Central memory CD8-positive, alpha-beta T cell (primary cell): ENCODE results near the gene CCN6.

Experiments used
- ATAC-seq: fragments of 150-1000 bp; cut with Tn5 transposase; replicated peaks from 2 replicates; pipeline ENCODE4 v1.10.0; 2022; ENCODE audit warnings: mild to moderate bottlenecking, moderate FRiP score, moderate number of reproducible peaks; ENCODE audit not compliant: poor library complexity, severe bottlenecking; ENCODE audit errors: extremely low read depth
- DNase-seq, 2 donors: peaks; one replicate each; pipeline ENCODE4 v3.0.0; 2021; ENCODE audit warnings: low spot score in 2 of 2
- H3K27ac Mint-ChIP-seq: one replicate; pipeline ENCODE4 v1.8.0; 2022; ENCODE audit warnings: low read depth, mild to moderate bottlenecking, moderate library complexity, mixed read lengths
- H3K27me3 Mint-ChIP-seq: one replicate; pipeline ENCODE4 v1.8.0; 2022; ENCODE audit warnings: mixed read lengths
- H3K36me3 Mint-ChIP-seq: one replicate; pipeline ENCODE4 v1.8.0; 2022; ENCODE audit warnings: mild to moderate bottlenecking, moderate library complexity, mixed read lengths; ENCODE audit not compliant: insufficient read depth
- H3K4me1 Mint-ChIP-seq: one replicate; pipeline ENCODE4 v1.8.0; 2022; ENCODE audit warnings: mixed read lengths
- H3K4me3 Mint-ChIP-seq: one replicate; pipeline ENCODE4 v1.8.0; 2022; ENCODE audit warnings: mild to moderate bottlenecking, moderate library complexity, mixed read lengths
- H3K9me3 Mint-ChIP-seq: one replicate; pipeline ENCODE4 v1.8.0; 2022; ENCODE audit warnings: mixed read lengths

Gene CCN6

DNA sequence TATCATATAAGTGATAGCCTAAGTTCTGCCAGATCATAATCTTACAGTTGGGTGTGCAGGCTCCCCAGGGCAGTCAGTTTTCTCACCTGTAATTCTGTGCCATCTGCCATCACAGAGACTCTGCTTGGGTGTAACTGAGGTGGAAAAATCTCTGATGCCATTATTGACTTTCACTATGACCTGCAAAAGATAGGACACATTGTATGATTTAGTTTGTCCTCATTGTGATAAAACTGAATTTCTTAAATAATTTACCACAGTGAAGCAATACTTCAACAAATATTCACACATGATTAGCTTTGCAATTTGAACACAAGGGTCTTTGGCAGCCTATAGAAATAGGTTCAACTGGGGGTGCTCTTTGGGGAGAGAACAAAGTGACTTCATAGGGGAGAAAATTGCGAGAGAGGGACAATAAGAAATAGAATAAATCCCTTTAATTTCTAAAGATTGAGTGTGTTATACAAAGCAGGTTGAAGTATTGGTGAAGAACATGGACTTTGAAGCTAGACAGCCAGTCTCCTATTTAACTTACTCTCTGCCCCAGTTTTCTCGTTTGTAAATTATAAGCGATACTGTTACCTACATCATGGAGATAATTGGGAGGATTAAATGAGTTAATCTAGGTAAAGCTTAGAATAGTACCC lies 60.8 kb downstream of the CCN6 start:
- no peak for ATAC-seq
- DNase-seq: no peak
- peaks cover 40% of the 10 kb centered on the region for H3K27me3 Mint-ChIP-seq
- no peaks in the 10 kb centered on the region for H3K9me3 Mint-ChIP-seq
- H3K4me1 Mint-ChIP-seq: no peaks in the 10 kb centered on the region
- H3K4me3 Mint-ChIP-seq: no peak overlapping the region
- H3K36me3 Mint-ChIP-seq: no peaks in the 10 kb centered on the region
- H3K27ac Mint-ChIP-seq: no peak overlapping the region

DNA sequence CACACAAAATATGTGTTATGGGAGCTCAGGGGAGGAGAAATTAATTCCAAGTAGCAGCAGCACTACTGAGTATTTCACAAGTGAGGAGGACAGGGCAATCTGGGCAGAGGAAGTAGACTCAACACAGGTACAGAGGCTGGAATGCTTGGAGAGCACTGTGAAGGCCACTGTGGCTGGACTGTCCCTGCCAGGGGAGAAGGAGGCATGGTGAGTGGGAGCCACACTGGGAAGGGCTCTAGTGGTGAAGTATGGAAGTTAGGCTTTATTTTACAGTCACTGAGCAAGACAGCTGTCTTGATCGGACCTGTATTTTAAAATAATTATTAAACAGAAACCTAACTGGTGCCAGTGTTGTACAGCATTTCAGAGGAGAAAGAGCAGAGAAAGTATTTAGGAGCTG lies 62.3 kb downstream of the CCN6 start:
- H3K27me3 Mint-ChIP-seq: peaks cover 50% of the 10 kb centered on the region
- no peaks in the 10 kb centered on the region for H3K36me3 Mint-ChIP-seq
- no peak overlapping the region for H3K27ac Mint-ChIP-seq
- no peak for DNase-seq
- H3K9me3 Mint-ChIP-seq: no peaks in the 10 kb centered on the region
- no peak overlapping the region for H3K4me3 Mint-ChIP-seq
- no peak for ATAC-seq
- H3K4me1 Mint-ChIP-seq: no peaks in the 10 kb centered on the region

GRCh38 chr6:112117554-112117953 lies 63.6 kb downstream of the CCN6 start:
- ATAC-seq (no peak), DNase-seq (no peak)
- no peaks in the 10 kb centered on the region for H3K36me3 Mint-ChIP-seq
- no peak overlapping the region for H3K4me3 Mint-ChIP-seq
- H3K9me3 Mint-ChIP-seq: no peaks in the 10 kb centered on the region
- H3K4me1 Mint-ChIP-seq: no peaks in the 10 kb centered on the region
- H3K27ac Mint-ChIP-seq: no peak overlapping the region
- H3K27me3 Mint-ChIP-seq: peaks cover 57% of the 10 kb centered on the region

DNA sequence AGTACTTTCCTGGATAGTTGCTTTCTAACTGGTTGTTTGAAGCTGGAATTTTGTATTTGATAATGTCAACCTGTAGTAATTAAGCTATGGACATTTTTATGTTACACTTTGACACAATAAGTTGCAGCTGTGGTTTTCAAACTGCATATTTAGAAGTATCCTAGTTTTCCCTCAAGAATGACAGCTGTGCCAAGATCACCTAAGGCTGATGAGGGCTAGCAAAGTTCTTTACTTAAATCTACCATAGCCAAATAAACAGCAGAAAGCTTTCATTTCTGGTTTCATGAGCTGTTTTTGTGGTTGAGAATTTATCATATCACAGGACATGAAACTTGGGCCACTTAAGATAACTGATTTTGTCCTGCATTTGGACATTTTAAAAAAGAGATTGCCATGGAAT lies 64.1 kb downstream of the CCN6 start:
- Mint-ChIP-seq H3K9me3 (no peaks in the 10 kb centered on the region), H3K4me3 (no peak overlapping the region), H3K27me3 (peaks cover 55% of the 10 kb centered on the region), H3K36me3 (no peaks in the 10 kb centered on the region), H3K4me1 (no peaks in the 10 kb centered on the region), H3K27ac (no peak overlapping the region)
- DNase-seq (no peak), ATAC-seq (no peak)
